ENCODE measurements around the gene CISD3.

The CISD3 gene, protein sequence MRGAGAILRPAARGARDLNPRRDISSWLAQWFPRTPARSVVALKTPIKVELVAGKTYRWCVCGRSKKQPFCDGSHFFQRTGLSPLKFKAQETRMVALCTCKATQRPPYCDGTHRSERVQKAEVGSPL

DNA sequence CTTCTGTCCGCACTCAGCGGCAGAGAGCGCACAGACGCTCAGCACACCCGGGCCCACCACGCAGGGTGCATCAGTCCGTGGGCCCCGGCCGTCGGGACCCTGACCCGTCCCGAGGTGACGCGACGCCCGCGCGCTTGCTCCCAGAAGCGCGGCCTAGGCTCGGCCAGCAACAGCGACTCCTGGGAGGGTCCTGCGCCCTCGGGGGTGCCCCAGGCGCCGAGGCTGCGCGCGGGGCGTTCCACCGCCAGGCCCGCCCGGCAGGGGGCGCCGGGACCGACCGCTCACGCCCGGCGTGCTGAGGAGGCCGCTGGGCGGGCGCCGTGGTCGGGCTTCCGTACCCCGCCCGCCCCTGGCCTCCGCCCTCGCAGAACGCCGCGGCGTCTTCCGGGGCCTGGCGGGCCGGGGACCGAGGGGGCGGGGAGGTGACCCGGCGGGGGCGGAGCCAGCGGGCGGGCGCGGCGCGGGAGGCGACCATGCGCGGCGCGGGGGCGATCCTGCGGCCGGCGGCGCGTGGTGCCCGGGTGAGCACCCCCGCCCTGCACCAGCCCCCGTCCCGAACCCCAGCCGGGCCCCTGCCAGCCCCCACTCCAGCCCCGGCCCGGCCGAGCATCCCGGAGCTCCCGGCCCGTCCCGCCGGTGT lies at the start of gene CISD3:
TSS of gene CISD3 (plus strand) at position 456 of the 640 bp plus-strand sequence. CDS start at position 474, 18 bp downstream.
- peak in 1 of 2 experiments; percentile 86 for DNase-seq

DNA sequence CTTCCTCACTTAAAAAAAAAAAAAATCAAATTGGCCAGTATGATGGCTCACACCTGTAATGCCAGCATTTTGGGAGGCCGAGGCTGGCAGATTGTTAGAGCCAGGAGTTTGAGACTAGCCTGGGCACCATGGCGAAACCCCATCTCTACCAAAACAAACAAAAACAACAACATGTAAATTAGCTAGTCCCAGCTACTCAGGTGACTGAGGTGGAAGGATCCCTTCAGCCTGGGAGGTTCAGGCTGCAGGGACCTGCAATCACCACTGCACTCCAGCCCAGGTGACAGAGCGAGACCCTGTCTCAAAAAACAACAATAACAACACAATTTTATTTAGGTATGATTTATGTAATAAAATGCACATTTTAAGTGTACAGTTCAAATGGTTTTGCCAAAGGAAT lies 49.0 kb upstream of the CISD3 start:
- DNase-seq = no peak

DNA sequence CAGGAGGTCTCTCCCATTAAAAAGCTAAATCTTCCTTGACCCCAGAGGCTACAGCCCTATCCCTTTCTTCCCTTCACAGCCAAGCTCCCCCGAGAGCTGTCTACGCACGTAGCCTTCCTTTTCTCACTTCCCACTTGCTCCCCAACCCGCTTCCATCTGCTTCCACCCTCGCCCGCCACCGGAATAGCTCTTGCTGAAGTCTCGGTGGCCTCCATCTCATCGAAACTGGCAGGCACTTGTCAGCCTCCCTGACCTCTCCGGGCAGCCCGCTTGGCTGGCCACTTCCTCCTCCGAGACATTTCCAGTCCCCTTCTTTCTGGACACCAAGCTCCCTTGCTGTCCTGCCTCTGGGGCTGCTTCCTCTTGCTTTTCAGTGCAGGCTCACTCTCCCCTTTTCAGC lies 44.6 kb upstream of the CISD3 start:
- no peak for DNase-seq

DNA sequence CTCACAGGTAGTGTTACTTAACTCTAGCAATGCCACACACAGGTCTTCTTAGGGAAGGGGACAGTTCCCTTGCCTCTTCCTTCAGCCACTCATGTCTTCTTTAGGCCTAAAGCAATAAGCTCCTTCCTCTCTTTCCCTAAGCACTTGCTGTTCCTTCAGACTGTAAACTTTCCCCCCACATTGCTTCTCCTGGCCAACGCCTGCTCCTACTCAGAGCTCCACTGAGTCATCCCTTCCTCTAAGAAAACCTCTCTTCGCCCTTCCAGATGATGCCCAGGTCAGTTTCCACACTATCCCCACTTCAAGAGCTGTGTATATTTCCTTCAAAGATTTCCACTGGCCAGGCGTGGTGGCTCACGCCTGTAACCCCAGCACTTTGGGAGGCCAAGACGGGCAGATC lies 42.9 kb upstream of the CISD3 start:
- no peak for DNase-seq

DNA sequence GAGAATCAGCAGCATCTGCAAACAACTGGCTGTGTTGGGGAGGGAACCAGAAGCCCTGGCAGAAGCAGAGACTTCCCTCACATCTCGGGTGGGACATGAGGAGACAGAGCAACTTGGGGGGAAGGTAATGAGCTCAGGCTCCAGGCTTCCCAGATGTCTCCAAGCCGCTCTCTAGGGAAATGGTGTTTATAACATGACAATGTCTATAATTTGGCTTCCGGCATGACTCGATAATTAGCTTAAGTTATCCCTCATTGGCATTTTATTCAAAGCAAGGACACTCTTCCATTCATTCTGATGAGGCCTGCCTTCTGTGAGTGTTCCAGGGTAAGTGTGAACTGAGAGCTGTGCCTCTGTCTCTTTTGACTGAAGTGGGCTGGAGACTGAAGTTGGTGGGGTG lies 39.8 kb upstream of the CISD3 start:
- DNase-seq = no peak

DNA sequence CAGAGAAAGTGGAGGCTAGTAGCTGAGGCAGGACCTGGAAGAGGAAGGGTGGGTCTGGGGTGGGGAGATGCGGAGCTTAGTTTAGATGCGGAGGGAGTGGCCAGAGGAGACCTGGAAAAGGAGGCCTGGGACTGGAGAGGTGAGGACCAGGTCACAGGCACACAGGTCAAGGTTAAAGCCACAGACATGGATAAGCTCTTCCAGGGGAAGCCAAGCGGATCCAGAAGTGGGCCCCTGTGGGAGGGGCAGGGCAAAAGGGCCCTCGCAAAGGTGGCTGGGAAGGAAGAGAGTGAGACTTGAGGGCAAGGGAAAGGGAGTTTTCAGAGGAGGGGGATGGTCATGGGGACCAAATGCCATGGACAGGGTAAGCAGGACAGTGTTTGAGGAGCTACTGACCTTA lies 39.0 kb upstream of the CISD3 start:
- DNase-seq = no peak

DNA sequence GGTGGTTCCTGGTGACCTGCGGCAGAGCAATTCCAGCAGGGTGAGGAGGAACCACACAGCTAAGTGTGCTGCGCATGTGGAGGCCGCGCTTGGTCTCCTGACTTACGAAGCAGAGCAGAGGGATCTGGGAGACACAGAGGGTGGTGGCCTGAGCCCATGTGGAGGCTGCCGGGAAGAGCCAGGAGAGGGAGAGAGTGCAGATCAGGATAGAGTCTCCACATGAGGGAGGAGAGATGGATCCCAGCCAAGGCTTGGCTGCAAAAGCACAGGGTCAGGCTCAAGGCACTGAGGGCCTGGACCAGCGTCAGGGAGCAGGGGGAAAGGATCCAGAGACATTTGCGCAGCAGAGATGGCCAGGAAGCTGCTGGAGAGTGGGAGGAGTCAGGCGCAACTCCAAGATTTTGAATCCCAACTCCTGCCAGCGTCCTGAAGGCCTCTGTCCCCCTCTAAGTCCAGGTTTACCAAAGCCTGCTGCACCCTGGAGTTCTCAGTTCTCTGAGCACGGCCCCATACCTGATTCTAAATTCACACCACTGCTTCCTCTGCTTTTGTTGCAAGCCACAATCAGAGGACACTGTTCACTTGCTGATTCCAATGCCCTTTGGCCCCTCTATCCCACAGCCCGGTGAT lies 36.3 kb upstream of the CISD3 start:
- peak; percentile 30 to 79 for DNase-seq

DNA sequence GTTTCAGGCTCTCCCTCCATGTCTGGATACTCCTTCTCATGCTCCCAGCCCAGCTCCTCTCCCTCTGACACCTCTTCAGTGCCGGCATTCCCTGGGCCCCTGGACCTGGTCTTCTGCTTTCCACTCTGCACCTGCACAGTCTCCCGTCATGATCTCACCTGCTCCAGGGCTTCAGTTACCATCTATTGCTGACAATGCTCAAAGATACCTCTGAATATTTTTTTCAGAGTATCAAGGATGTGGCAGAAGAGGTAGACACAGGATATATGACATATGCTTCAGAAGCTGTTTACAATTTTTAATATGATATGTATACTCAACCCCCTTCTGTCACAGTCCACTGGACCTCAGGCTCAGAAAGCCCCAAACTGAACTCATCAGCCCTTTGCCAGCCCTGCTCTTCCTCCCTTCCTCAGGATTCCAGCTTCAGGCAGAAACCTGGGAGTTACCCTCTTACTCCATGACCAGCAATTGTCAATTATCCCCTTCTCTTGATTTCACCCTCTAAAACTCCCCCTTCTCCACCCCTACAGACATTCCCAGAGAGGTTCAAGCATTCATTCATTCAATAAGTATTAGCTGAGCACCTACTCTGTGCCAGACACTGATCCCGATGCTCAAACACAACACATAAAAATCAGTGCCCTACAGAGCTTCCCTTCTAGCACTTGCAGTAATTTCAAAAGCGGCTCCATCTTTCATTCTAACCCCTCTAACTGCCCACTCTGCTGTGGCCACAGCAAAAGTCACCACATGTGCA lies 32.9 kb upstream of the CISD3 start:
- DNase-seq = no peak

DNA sequence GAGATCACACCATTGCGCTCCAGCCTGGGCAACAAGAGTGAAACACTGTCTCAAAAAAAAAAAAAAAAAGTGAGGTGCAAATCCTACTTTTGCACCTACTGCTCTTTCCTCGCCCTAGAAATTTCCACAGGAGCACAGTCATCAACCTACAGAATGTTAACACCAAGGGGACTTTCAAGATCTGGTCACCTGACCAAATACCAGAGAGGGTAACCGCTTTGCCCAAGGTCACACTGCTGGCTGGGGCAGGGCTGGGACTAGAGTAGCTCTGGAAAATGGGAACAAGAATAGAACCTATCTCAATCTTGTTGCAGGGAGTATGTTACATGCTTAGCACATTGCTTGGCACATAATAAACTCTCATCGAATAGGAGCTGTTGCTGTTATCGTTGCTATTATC lies 31.4 kb upstream of the CISD3 start:
- DNase-seq = no peak

DNA sequence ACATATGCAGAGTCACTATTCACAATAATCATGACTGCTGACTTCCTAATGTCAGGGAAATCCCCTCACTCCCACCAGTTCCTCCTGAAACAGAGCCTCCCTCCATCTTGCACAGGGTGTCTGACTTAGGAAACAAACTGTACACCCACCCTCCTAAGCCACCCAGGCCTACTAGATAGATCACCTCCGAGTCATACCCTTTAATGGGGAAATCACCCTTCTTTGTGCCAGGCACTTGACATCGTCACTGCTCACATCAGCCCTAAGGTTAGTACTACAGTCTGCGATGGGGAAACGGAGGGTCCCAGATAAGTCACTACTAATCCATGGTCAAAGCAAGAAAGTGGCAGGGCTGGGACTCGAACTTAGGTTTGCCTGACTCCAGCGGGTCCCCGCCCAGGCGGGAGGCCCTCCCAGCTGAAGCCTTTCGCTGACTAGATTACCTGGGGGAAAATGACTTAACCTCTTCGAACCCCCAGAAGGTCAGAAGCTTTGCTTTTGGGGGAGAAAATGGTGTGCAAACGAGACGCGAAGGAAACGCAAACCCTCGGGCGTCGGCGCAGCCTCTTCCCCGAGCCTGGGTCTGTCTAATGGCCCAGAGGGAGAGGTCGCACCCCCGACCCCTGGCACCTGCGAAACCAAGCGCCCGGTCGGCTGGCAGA lies 28.5 kb upstream of the CISD3 start:
- peak in 1 of 2 experiments; percentile 46 for DNase-seq

DNA sequence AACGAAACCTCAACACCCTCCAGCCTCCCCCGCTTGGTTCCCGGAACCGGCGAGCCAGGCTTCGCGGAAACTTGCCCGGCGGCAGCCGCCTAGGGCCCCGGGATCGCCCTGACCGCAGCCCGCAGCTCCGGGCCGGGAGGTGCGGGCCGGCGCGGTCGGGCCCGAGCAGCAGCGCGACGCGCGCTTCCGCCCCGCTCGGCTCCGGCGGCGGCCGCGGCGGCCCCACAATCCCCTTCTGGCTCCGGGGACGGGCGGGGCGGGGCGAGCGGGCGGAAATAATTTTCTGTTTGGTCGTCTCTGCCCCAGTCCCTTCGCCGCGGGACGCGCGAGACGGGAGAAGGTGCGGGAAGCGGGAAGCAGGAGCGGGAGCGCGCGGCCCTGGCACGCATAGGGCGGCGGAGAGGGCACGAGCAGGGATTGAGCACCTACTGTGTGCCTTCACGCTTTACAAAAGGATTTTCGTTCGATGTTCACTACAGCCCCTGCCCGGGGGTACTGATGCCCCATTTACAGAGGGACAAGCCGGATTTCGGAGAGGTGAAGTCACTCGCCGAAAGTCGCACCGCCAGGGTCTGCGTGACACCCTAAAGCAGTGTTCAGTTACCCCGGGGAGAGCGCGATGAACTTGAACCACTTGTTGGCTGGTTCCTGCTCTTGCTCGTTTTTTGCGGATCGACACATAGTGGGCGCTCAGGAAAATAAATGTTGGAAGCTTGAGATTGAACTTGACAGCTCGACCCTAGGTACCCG lies 27.8 kb upstream of the CISD3 start:
- DNase-seq = peak; percentile 38 to 84

DNA sequence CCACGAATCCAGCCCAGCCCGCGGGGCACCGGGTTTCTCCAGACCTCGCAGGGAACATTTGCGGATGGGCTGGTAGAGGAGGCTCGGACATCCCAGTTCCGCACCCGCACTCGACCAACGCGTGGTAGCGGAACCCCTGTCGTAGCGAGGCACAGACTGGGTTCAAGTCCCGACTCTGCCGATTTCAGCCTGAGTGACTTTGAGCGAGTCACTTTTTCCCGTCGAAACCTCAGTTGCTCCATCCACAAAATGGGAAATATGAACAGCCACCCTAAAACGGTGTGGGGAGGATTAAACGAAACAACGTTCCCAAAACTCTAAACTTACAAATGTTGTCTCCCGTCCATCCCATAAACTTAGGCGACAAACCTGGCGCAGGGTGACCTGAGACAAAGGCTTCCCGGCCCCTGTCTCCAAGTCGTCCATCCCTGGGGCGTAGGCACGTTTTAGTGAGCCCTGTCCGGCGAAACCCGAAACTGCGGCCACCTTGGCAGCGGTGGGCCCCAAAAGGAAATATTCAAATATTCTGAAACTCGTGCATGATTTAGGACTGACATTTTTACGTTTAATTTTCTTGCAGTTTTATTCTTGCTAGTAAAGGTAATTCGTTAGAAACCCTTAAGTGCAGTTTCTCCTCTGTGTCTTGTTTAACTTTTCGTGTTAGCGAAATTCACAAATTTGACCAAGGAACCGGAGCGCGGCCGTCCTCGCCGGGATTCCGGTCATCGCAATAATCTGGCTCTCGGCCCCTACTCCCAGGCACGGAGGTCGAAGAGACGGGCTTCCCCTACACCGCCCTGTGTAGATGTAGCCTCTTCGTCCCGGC lies 27.0 kb upstream of the CISD3 start:
- DNase-seq = no peak

DNA sequence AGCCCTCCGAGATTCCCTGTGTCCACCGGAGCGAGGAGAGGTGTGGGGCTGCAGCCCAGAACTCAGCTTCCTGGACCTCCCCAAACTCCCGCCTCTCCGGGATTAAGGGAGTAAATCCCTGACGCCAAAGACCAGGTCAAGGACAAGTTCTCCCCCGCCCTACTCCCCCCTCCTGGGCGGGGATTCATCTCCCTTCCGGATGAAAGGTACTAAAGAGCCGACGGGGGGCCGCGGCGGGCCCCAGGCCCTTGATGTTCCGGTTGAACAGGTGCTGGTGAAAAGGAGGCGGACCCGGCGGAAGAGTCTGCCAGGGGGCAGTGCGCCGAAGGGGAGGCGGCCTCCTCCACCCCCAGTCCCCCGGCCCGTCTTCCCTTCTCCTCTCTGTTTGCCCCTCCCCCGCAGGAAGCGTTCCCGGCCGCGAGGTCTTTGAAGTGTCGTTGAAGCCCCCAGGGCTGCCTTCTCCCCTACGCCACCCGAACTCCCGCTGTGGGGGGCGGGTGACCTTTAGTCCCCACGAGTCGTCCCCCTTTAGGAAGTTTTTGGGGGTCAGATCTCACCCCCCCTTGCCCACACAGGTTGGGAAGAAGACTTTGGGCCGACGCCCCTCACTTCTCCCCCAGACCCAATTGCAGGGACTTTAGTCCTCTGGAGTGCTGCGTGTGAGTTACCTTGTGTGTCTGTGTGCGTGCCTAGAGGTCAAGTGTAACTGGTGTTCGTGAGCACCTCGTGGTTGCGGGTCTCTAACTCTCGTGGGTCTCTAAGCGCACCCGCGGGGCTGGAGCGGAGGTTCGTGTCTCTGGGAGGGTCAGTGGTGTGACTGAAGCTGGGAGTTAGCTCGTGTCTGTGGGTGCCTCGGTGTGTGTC lies 26.2 kb upstream of the CISD3 start:
- DNase-seq = no peak

DNA sequence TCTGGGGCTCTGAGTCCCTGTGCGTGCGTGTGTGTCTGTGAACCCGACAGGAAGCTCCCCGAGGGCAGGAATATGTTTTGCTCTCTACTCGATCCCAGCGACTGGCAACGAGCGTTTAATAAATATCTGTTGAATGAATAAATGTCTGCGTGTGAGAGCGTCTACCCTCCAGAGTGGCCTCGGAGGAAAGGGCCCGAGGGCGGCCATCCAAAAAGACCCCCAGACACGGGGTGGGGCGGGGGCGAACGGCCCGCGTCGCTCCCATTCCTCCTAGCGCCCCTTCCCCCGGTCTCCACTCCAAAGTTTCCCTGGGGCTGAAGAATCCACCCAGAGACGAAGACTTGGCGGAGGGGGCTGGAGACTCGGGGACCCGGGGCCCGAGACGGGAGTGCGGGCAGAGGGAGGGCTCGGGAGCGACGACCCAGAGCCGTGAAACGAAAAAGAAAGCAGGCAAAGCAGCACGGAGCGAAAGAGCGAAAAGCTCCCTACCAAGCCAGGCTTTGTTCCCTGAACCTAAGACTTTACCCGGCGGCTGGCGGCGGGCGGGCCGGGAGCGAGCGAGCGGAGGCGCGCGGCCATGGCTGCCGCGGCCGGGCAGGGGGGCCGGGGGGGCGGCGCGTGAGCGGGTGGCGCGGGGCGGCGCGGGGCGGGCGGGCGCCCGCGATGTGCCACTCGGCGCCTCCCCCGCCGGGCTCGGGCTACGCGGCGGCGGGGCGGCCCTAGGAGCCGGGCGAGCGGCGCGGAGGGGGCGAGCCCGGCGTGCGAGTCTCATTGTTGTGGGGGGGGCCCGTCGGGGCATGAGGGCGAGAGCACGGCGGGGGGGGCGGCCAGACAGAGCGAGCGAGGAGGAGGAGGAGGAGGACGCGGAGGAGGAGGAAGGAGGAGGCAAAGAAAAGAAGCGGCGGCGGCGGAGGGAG lies 25.3 kb upstream of the CISD3 start, which contains the start of gene MLLT6:
TSS of gene MLLT6 (plus strand) at position 668 of the 917 bp plus-strand sequence. CDS start 360 bp downstream, outside the sequence.
- peak; percentile 20 to 80 for DNase-seq

DNA sequence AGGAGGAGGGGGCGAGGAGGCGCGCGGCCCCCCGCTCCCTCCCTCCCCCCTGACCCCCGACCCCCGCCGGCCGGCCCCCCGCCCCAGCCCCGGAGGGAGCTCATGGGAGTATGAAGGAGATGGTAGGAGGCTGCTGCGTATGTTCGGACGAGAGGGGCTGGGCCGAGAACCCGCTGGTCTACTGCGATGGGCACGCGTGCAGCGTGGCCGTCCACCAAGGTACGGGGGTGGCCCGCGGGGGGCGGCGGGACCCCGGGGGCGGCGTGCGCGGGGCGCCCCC lies 24.7 kb upstream of the CISD3 start:
- DNase-seq = no peak

DNA sequence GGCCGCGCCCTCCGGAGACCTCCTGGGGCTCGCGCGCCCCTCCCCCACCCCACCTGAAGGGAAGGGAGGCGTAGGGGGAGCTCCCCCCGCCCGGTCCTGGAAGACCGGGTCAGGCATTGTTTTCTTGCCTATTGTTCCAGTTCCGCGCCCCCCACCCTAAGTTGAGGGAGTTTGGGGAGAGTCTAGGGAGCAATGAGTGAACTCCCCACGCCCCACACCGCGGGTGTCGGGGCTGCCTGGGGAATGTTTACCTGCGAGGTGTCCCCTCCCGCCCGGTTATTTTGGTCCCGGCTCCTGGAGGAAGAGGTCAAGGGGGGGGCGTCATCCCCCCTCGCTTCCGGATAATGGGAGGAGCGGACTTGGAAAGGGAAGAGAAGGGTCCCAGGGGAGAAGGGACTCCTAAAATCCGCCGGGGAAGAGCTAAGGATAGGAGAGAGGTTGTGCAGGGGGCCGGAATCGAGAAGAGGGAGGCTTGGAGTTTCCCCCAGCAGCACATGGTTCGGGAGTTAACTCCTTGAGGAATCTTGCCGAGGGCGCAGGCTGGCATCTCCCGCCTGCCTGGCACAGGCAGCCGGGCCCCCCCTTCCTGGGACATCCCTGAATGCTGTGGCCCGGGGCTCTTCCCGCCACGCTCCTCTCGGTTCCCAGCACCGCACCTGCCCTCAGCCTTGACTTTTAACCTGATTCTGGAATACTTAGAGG lies 24.2 kb upstream of the CISD3 start:
- peak in 1 of 2 experiments; percentile 51 for DNase-seq

DNA sequence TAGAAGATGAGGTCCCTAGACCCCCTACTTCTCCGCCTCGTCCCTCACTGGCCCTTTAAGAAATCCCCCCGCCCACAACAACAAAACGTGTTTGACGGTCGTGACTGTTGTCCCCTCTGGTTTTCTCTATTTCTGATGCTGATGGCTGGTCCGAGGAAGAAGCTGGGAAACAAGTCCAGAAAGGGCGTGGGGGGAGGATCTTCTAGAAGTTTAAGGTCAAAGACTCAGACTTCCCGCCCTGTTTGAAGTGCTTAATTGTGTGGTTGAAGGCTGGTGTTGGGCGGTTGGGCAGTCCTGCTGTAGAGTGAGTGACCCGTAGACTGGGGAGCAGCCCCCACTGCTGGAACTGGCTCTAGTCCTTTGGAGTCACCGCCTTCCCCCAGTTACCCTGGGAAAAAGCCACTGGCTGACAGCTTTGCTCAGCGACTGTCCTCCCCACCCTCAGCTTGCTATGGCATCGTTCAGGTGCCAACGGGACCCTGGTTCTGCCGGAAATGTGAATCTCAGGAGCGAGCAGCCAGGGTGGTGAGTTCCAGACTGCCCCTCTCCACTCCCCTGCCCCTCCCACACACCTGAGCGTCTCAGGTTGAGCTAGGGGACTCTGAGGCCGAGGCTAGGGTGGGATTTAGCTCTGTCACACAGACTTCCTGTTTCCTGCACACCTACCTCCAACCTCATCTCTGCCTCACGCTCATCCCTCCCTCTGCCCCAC lies 23.5 kb upstream of the CISD3 start:
- DNase-seq = no peak

DNA sequence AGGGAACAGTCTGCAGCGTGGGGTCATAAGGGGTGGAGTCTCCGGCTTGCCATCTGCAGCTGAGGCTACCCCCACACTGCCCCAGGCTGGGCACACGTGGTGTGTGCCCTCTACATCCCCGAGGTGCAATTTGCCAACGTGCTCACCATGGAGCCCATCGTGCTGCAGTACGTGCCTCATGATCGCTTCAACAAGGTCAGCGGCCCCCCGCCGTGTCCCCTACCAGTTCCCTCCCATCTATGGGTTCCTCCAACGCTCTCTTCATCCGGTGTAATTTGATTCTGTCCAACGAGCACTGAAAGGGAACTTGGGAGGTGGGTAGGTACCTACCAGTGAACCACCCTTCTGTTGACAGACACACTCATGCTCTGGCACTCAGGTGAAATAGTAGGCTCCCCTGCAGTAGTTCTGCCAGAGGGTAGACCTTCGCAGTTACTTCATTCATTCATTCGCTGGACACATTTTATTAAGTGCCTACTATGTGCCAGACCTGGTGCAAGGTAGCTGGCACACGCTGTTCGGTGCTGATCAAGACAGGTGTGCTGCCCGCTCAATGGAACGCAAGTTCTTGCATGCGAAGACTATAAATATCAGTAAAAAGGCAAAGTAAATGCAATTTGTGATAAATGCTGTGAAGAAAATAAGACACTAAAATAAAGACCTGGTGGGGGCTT lies 22.3 kb upstream of the CISD3 start:
- DNase-seq = no peak

Data from NCI-H446 (cell line).